CD4-positive, alpha-beta memory T cell (primary cell): ENCODE data around the gene MPHOSPH9. TPM values are rescaled to one million over a fixed set of nuclear protein-coding genes. Genes with fewer than 3 reads are reported as not detected.

Source experiments
- CTCF ChIA-PET: fragments of 350-600 bp; sonication (Branson Sonifier 250); formaldehyde crosslinking; loops from one replicate; lab custom pipeline; 2021; ENCODE audit warnings: inconsistent platforms; ENCODE audit not compliant: partially characterized antibody; lab: Charles Lee
- POLR2A ChIA-PET: fragments of 350-600 bp; sonication (Branson Sonifier 250); formaldehyde crosslinking; loops from one replicate; lab custom pipeline; 2021; ENCODE audit not compliant: partially characterized antibody; lab: Charles Lee
- DNase-seq, 5 donors: peaks; one replicate each; pipeline versions ENCODE4 v3.0.0 to v3.0.0-alpha.2; 2020 to 2022; ENCODE audit warnings: mixed read lengths in 1 of 5
- H3K27ac ChIP-seq: one replicate; pipeline ENCODE4 v1.7.0; 2013; ENCODE audit warnings: low read depth, low read length
- H3K27me3 ChIP-seq: 2 replicates; pipeline ENCODE4 v1.7.0; 2013; ENCODE audit warnings: mild to moderate bottlenecking, low read length, moderate library complexity; ENCODE audit not compliant: insufficient read depth
- H3K36me3 ChIP-seq: 2 replicates; pipeline ENCODE4 v1.7.0; 2013; ENCODE audit warnings: mild to moderate bottlenecking, low read length, moderate library complexity; ENCODE audit not compliant: insufficient read depth
- H3K4me1 ChIP-seq: 2 replicates; pipeline ENCODE4 v1.7.0; 2013; ENCODE audit warnings: mild to moderate bottlenecking, low read length, moderate library complexity; ENCODE audit not compliant: insufficient read depth
- H3K4me3 ChIP-seq, 2 donors: one replicate each; pipeline ENCODE4 v1.7.0; 2013; ENCODE audit warnings: low read length in 2 of 2, mild to moderate bottlenecking in 1 of 2
- H3K9me3 ChIP-seq, 2 donors: one replicate each; pipeline ENCODE4 v1.7.0; 2013; ENCODE audit warnings: low read length in 2 of 2, control low read depth in 1 of 2; ENCODE audit not compliant: control insufficient read depth in 1 of 2
- H3K27ac Mint-ChIP-seq, 7 donors: one replicate each; pipeline ENCODE4 v1.8.0; 2020 to 2021; ENCODE audit warnings: mixed read lengths in 7 of 7, mild to moderate bottlenecking in 6 of 7, inconsistent platforms in 3 of 7, moderate library complexity in 3 of 7
- H3K27me3 Mint-ChIP-seq, 2 donors: one replicate each; pipeline ENCODE4 v1.8.0; 2020 to 2021; ENCODE audit warnings: mixed read lengths in 2 of 2
- H3K36me3 Mint-ChIP-seq, 2 donors: one replicate each; pipeline ENCODE4 v1.8.0; 2020 to 2021; ENCODE audit warnings: mixed read lengths in 2 of 2, inconsistent platforms in 1 of 2, mild to moderate bottlenecking in 1 of 2
- H3K4me1 Mint-ChIP-seq, 4 donors: one replicate each; pipeline ENCODE4 v1.8.0; 2020 to 2021; ENCODE audit warnings: mixed read lengths in 4 of 4, mild to moderate bottlenecking in 1 of 4
- H3K4me3 Mint-ChIP-seq, 8 donors: one replicate each; pipeline ENCODE4 v1.8.0; 2020 to 2021; ENCODE audit warnings: mixed read lengths in 8 of 8, mild to moderate bottlenecking in 7 of 8, moderate library complexity in 6 of 8, inconsistent platforms in 3 of 8
- H3K9me3 Mint-ChIP-seq, 8 donors: one replicate each; pipeline ENCODE4 v1.8.0; 2020 to 2021; ENCODE audit warnings: mixed read lengths in 8 of 8, mild to moderate bottlenecking in 5 of 8, inconsistent platforms in 3 of 8, moderate library complexity in 1 of 8
- intact Hi-C: fragments of 100-400 bp; cut with micrococcal nuclease; formaldehyde crosslinking; loops from one replicate; pipeline ENCODE4 v1.15.1; 2023
- polyA plus RNA-seq, 2 donors: library from polyadenylated mRNA; unstranded; fragments of 300-500 nt; fragmentation: Illumina TruSeq; gene quantifications; one replicate each; pipeline ENCODE4 v1.2.3, GENCODE V29; 2021
- total RNA-seq, 2 experiments: library from RNA; stranded (reverse); gene quantifications; one replicate each; pipeline ENCODE4 v1.2.3, GENCODE V29; 2021

The MPHOSPH9 gene
- total and polyA plus RNA-seq, 4 experiments from 2014 or later: 14.1 to 62.7 (median 45.1) TPM

- ChIA-PET CTCF (interaction anchor here (0.9 to 12.7 kb wide), 9 partner anchors 9 to 449 kb away, joined by 3 to 204 read pairs (median 4); partner anchors contain the start of genes MPHOSPH9, MTRFR and SBNO1), POLR2A (interaction anchor here (0.8 to 3.7 kb wide), 2 partner anchors 9 to 360 kb away, joined by 3 to 60 read pairs; partner anchors contain the start of genes MPHOSPH9 and MTRFR)
- Histone ChIP-seq H3K27me3 (no peaks in the 10 kb centered on the region), H3K4me1 (peaks cover 49% of the 10 kb centered on the region), H3K36me3 (no peaks in the 10 kb centered on the region), H3K4me3 (no peak overlapping the region), H3K9me3 (no peaks in the 10 kb centered on the region), H3K27ac (no peak overlapping the region)
- peaks cover 12 to 35% of the 10 kb centered on the region in 2 donors for H3K36me3 Mint-ChIP-seq
- intact Hi-C loops: no loop called here
- H3K4me3 Mint-ChIP-seq: peak overlapping the region in 5 of 8 donors; percentile 20 to 59 (median 35)
- no peaks in the 10 kb centered on the region for H3K27me3 Mint-ChIP-seq
- no peaks in the 10 kb centered on the region for H3K9me3 Mint-ChIP-seq
- H3K27ac Mint-ChIP-seq: peak overlapping the region; percentile 56 to 88 (median 75)
- no peak for DNase-seq
- peaks cover 41 to 67% (median 52%) of the 10 kb centered on the region in 4 donors for H3K4me1 Mint-ChIP-seq
Observed at GRCh38 chr12:123242116-123242904, 9.4 kb upstream of the MPHOSPH9 start.

GRCh38 chr12:123238961-123239360 lies 6.0 kb upstream of the MPHOSPH9 start:
- H3K9me3 Mint-ChIP-seq: no peaks in the 10 kb centered on the region
- DNase-seq: no peak
- H3K27me3 Mint-ChIP-seq: no peaks in the 10 kb centered on the region
- H3K27ac Mint-ChIP-seq: peak overlapping the region in 1 of 7 donors; percentile 81
- H3K4me1 Mint-ChIP-seq: peaks cover 35 to 70% (median 50%) of the 10 kb centered on the region in 4 donors
- CTCF ChIA-PET: interaction anchor here (0.7 to 12.7 kb wide), 29 partner anchors 9 to 480 kb away, joined by 3 to 204 read pairs (median 6); partner anchors contain the start of genes ABCB9 and ARL6IP4
- no peak overlapping the region for H3K4me3 Mint-ChIP-seq
- Histone ChIP-seq H3K27me3 (no peaks in the 10 kb centered on the region), H3K36me3 (no peaks in the 10 kb centered on the region), H3K9me3 (no peaks in the 10 kb centered on the region), H3K27ac (no peak overlapping the region), H3K4me1 (peaks cover 69% of the 10 kb centered on the region), H3K4me3 (no peak overlapping the region)
- peaks cover 16 to 32% of the 10 kb centered on the region in 2 donors for H3K36me3 Mint-ChIP-seq
- POLR2A ChIA-PET: interaction anchor here (1.2 to 9.2 kb wide), 7 partner anchors 16 to 712 kb away, joined by 3 to 253 read pairs (median 3); partner anchors contain the start of genes ABCB9, KNTC1 and RSRC2
- intact Hi-C loops: loop anchor here (1.0 to 5.0 kb wide), 8 partner anchors 16 to 447 kb away; partner anchors contain the start of genes HIP1R and PITPNM2

GRCh38 chr12:123238330-123238682 lies 5.4 kb upstream of the MPHOSPH9 start:
- H3K36me3 Mint-ChIP-seq: peaks cover 20 to 37% of the 10 kb centered on the region in 2 donors
- no peaks in the 10 kb centered on the region for H3K9me3 ChIP-seq
- peak overlapping the region; percentile 77 to 91 (median 81) for H3K27ac Mint-ChIP-seq
- H3K4me1 Mint-ChIP-seq: peaks cover 34 to 72% (median 51%) of the 10 kb centered on the region in 4 donors
- CTCF ChIA-PET: interaction anchor here (0.8 to 12.7 kb wide), 46 partner anchors 9 to 479 kb away, joined by 3 to 204 read pairs (median 5); partner anchors contain the start of genes ABCB9, ARL6IP4 and OGFOD2
- intact Hi-C loops: loop anchor here (1.0 to 5.0 kb wide), 8 partner anchors 16 to 446 kb away; partner anchors contain the start of genes HIP1R and PITPNM2
- peak overlapping the region in 4 of 8 donors; percentile 22 to 64 (median 48) for H3K4me3 Mint-ChIP-seq
- no peaks in the 10 kb centered on the region for H3K36me3 ChIP-seq
- H3K27ac ChIP-seq: no peak overlapping the region
- POLR2A ChIA-PET: interaction anchor here (0.6 to 9.2 kb wide), 13 partner anchors 10 to 712 kb away, joined by 3 to 253 read pairs (median 4); partner anchors contain the start of genes ABCB9, ARL6IP4, KNTC1 and OGFOD2
- no peaks in the 10 kb centered on the region for H3K27me3 Mint-ChIP-seq
- H3K9me3 Mint-ChIP-seq: no peaks in the 10 kb centered on the region
- no peak overlapping the region for H3K4me3 ChIP-seq
- no peaks in the 10 kb centered on the region for H3K27me3 ChIP-seq
- DNase-seq: no peak
- H3K4me1 ChIP-seq: peaks cover 66% of the 10 kb centered on the region

- intact Hi-C loops: loop anchor here (1.0 to 5.0 kb wide), 8 partner anchors 15 to 445 kb away; partner anchors contain the start of genes HIP1R and PITPNM2
- Mint-ChIP-seq H3K9me3 (no peaks in the 10 kb centered on the region), H3K36me3 (peaks cover 22 to 41% of the 10 kb centered on the region in 2 donors), H3K27me3 (no peaks in the 10 kb centered on the region), H3K4me3 (peak overlapping the region in 6 of 8 donors; percentile 22 to 65 (median 48)), H3K4me1 (peaks cover 36 to 73% (median 53%) of the 10 kb centered on the region in 4 donors), H3K27ac (peak overlapping the region; percentile 77 to 91 (median 81))
- DNase-seq: peak; percentile 52 to 76 (median 64)
- no peak overlapping the region for H3K27ac ChIP-seq
- no peak overlapping the region for H3K4me3 ChIP-seq
- H3K9me3 ChIP-seq: no peaks in the 10 kb centered on the region
- ChIA-PET CTCF (interaction anchor here (0.8 to 12.7 kb wide), 49 partner anchors 8 to 478 kb away, joined by 3 to 204 read pairs (median 5); partner anchors contain the start of genes ABCB9, ARL6IP4 and OGFOD2), POLR2A (interaction anchor here (0.6 to 9.2 kb wide), 18 partner anchors 9 to 711 kb away, joined by 3 to 253 read pairs (median 4); partner anchors contain the start of genes ABCB9, ARL6IP4, KNTC1 and OGFOD2)
- H3K27me3 ChIP-seq: no peaks in the 10 kb centered on the region
- H3K4me1 ChIP-seq: peaks cover 64% of the 10 kb centered on the region
- no peaks in the 10 kb centered on the region for H3K36me3 ChIP-seq
Observed at GRCh38 chr12:123237646-123238329, 4.8 kb upstream of the MPHOSPH9 start.

GRCh38 chr12:123233505-123234308 lies 766 bp upstream of the MPHOSPH9 start:
- no peaks in the 10 kb centered on the region for H3K27me3 Mint-ChIP-seq
- Histone ChIP-seq H3K4me1 (peaks cover 87% of the 10 kb centered on the region), H3K27ac (peak overlapping the region; percentile 88), H3K9me3 (no peaks in the 10 kb centered on the region), H3K4me3 (peak overlapping the region; percentile 82 to 92), H3K27me3 (no peaks in the 10 kb centered on the region), H3K36me3 (no peaks in the 10 kb centered on the region)
- H3K4me1 Mint-ChIP-seq: peaks cover 40 to 82% (median 60%) of the 10 kb centered on the region in 4 donors
- H3K36me3 Mint-ChIP-seq: peaks cover 12 to 32% of the 10 kb centered on the region in 2 donors
- peak overlapping the region; percentile 96 to 100 (median 99) for H3K27ac Mint-ChIP-seq
- intact Hi-C loops: loop anchor here (1.0 to 2.0 kb wide), 6 partner anchors 10 to 739 kb away; partner anchors contain the start of genes CCDC92, OGFOD2, TMED2 and ZNF664
- H3K4me3 Mint-ChIP-seq: peak overlapping the region; percentile 96 to 100 (median 99)
- no peaks in the 10 kb centered on the region for H3K9me3 Mint-ChIP-seq
- no peak for DNase-seq
- CTCF ChIA-PET: interaction anchor here (1.1 to 12.7 kb wide), 11 partner anchors 8 to 369 kb away, joined by 3 to 204 read pairs (median 4); partner anchors contain the start of genes ARL6IP4 and DDX55
- POLR2A ChIA-PET: interaction anchor here (0.5 to 9.2 kb wide), 61 partner anchors 9 to 1432 kb away, joined by 3 to 253 read pairs (median 6); partner anchors contain the start of genes ABCB9, ARL6IP4, DDX55 and DENR
